Left kidney (tissue), 2 donors: ENCODE measurements around the gene UBE2D2. TPM values are rescaled to one million over a fixed set of nuclear protein-coding genes. Genes with fewer than 3 reads are reported as not detected.

Source experiments
- DNase-seq: peaks from one replicate; pipeline ENCODE4 v3.0.0-alpha.2; 2013
- polyA plus RNA-seq: library from polyadenylated mRNA; unstranded; fragments of 120-200 nt; gene quantifications from one replicate; pipeline ENCODE4 v1.2.1, GENCODE V29; 2013; ENCODE audit not compliant: insufficient read length

Gene UBE2D2
- polyA plus RNA-seq, 1 donor, result 185 TPM

DNA sequence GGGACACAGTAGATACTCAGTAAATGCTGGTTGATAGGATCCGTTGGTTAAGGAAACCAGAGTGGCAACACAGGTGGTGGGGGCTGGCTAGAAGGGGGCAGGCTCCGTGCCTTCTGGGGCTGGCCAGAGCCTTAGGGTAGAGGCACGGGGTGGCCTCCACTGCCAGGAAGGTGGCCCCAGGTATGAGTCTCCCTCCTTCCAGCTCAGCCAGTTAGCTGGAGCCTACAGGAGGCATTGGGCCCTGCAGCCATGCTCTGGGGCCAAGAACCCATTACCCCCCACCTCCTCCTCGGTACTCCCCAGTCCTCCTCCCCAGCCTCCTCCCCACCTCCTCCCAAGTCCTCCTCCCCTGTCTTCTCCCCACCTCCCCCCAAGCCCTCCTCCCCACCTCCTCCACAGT lies 114.7 kb downstream of the UBE2D2 start:
- DNase-seq, result no peak

DNA sequence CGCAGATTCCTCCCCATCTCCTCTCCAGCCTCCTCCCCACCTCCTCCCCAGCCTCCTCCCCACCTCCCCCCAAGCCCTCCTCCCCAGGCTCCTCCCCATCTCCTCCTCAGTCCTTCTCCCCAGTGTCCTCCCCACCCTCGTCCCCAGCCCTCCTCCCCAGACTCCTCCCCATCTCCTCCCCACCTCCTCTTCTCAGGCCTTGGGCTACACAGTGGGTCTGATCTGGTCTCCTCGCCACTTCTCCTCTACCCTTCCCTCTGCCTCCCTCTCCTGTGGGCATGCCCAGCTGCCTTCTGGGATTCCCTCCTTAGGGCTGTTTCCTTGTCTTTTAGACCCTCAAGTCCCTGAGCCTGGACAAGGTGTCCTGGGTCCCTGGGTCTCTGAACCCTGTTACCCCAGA lies 115.3 kb downstream of the UBE2D2 start:
- DNase-seq, result no peak

DNA sequence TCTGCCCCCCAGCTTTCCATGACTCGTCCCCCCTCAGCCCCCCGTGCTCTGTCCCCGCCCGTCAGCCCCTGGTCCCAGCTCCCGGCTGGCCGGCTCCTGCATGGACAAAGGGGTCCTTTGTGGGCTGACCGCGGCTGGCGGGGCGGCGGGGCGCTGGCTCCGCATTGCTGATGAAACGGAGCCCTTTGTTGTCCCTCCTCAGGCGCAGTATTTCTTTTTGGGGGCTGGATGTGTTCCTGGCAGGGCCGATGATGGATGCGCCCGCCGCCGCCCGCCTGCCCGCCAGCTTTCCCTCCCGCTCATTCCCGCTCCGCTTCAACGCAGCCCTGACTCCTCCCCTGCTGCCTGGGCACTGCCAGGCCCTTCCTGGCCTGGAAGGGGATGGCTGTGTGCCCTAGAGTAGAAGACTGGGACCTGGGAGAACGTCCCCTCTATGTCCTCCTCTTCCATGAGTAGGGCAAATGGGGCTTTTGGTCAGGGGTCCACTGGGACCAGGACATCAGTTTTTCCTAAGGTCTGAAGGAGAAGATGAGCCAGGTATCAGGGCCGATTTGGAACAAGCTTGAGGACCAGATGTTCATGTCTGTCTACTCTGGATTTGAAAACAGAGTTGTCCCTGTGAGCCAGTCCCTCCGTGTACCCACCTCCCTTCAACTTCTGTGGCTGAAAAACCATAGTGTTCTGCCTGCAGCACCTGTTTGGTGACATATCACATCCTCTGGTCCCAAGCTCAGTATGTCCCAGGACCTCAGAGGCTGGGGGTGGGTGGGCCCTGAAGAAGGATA lies 116.0 kb downstream of the UBE2D2 start:
- no peak for DNase-seq

Other genes starting within 250 kb of the UBE2D2 start
- 176 TPM for gene PAIP2, start 219.5 kb upstream of the UBE2D2 start, polyA plus RNA-seq
- 15.7 TPM for gene SLC23A1, start 178.0 kb upstream of the UBE2D2 start, polyA plus RNA-seq
- 0.96 TPM for gene MZB1, start 171.4 kb upstream of the UBE2D2 start, polyA plus RNA-seq
- gene PROB1, start 166.2 kb upstream of the UBE2D2 start, polyA plus RNA-seq, result 2.4 TPM
- gene SPATA24, start 157.2 kb upstream of the UBE2D2 start, polyA plus RNA-seq, result 12.7 TPM
- gene DNAJC18, start 121.8 kb upstream of the UBE2D2 start, polyA plus RNA-seq, result 27.7 TPM
- 21.9 TPM for gene ECSCR, start 98.6 kb upstream of the UBE2D2 start, polyA plus RNA-seq
- 0.05 TPM for gene SMIM33, start 90.3 kb upstream of the UBE2D2 start, polyA plus RNA-seq
- 31.6 TPM for gene STING1, start 78.6 kb upstream of the UBE2D2 start, polyA plus RNA-seq
- gene CXXC5, start 87.0 kb downstream of the UBE2D2 start, polyA plus RNA-seq, result 191 TPM
- 2.2 TPM for gene PSD2, start 234.5 kb downstream of the UBE2D2 start, polyA plus RNA-seq